CD4-positive, alpha-beta T cell treated with Interleukin-10 for 1 hour (primary cell): ENCODE data around the gene SHC1.

ENCODE experiments used
- DNase-seq: peaks from one replicate; pipeline ENCODE4 v3.0.0-alpha.2; 2020

SHC1 gene

GRCh38 chr1:154954541-154954940, 16.0 kb downstream of the SHC1 start:
- DNase-seq, result no peak

- no peak for DNase-seq
Observed at GRCh38 chr1:154953611-154954038, 16.9 kb downstream of the SHC1 start.

GRCh38 chr1:154952664-154953063, 17.9 kb downstream of the SHC1 start:
- no peak for DNase-seq

DNA sequence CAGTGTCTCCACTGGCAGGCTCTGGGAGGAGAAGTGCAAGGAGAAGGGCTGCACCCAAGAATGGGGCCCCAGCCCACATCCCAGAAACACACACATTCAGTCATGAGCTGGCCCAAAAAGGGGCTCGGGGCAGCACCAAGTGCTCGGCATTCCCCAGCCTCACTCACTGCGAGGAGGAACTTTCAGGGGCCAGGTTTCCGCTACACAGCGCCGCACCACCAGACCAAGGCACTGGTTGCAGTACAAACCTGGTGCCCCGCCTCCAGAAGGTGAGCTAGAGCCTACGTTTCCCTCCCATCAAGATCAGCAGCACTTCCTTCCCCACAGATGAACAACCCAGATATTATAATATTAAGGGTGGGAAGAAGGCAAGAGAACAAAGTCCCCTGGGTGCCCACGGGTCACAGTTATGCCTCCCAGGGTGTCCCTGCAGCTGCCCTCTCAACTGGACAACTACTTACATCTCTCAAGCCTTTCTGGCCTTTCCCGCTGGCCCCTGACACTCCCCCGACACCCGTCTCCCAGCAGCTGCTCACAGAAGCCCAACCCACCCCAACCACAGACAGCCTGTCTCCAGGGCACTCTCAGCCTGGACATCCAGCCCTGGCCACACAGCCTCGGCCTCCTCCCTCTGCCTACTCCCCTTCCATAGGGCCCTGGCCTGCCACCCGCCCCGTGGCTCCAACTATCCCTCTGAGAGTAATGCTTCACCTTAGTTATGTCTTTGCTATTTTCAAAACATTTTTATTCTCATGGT, 18.5 kb downstream of the SHC1 start:
- peak; percentile 82 for DNase-seq

DNA sequence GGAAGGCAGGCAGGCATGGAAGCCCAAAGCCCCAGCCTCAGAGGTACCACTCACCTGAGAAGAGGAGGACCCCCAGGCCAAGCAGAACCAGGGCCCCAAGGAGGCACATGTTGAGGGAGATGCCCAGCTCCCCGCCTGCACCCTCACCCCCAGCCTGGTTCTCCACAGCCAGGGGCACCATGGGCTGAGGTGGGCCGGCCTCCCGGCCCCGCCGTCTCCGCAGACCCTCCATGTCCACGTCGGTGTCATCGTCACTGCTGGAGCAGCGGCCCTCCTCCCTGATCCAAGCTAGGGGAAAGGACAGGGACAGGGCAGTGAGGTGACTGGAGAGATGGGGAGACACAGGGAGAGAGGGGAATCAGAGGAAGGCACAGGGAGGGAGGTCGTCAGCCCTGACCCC, 22.5 kb downstream of the SHC1 start:
- no peak for DNase-seq

DNA sequence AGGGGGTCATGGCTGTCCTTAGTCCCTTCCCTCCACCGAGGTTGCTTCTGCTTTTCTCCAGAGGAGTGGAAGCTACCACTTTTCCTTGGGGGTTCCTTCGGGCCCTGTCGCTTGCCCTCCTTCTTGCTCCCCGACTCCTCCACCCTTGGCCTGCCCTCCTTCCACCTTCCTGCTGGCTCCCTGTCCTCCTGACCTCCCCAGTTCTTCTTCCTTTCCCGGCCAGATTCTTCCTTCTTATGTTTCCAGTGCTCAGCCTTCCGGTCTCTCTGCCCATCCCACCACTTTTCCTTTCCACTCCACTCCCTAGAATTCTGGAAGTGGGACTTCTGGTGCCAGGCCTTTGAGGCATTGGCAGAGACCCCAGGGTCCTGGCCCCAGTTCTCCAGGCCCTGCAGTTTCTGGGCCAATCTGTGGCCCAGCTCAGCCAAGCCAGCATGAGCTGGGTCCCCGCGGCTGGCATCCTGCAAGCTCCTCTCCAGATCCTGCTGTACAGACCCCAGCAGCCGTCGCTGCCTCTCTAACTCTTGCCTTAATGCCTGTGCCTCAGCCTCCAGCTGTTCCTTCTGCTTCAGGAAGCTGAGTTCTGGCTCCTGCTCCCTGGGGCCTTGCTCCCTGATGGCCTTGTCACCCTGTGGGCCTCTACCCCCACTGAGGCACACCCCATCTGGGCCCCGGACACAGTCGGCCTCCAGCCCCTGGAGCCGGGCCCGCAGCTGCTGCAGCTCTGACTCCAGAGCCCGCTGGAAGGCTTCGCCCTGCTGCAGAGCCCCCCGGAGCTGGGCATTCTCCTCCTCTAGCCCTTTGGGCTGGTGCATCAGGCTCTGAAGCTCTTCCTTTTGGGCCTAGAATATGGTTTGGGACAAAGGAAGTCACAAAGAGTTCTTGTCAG, 24.3 kb downstream of the SHC1 start:
- no peak for DNase-seq

DNA sequence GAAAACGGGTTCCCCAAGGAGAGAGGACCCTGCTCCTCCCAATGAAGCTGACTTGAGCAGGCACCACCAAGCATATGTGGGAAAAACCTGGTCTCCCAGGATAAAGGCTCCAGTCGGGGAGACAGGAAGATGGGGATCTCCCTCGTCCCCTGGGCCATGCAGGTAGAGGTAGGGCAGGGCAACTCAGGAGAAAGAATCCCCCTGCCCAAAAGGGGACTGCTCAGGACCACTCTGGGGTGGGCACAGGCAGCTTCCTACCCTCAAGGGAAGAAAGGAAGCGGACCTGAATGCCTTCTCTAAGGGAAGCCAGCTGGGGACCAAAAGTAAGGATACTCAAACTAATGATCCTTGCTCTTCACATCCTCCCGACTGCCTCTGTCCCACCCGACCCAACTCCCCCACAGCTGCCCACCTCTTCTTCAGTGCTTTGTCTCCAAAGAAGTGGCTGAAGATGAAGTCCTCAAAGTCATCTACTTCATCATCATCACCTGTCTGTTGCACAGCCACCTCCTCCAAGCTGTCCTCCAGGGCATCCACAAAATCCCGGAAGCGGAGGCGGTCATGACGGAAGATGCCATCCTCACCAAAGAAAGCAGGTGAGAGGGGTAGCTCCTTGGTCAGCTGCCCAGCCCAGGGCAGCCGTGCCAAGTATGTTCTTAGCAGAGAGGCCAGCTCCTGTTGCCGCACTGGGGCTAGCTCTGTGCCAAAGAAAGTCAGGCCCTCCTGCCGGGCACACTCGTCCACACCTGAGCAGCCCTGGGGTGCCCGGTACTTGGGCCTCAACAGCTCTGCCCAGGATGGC, 25.2 kb downstream of the SHC1 start:
- no peak for DNase-seq

GRCh38 chr1:154944401-154945159, 26.0 kb downstream of the SHC1 start:
- DNase-seq, result no peak

GRCh38 chr1:154943649-154944400, 26.7 kb downstream of the SHC1 start:
- no peak for DNase-seq

DNA sequence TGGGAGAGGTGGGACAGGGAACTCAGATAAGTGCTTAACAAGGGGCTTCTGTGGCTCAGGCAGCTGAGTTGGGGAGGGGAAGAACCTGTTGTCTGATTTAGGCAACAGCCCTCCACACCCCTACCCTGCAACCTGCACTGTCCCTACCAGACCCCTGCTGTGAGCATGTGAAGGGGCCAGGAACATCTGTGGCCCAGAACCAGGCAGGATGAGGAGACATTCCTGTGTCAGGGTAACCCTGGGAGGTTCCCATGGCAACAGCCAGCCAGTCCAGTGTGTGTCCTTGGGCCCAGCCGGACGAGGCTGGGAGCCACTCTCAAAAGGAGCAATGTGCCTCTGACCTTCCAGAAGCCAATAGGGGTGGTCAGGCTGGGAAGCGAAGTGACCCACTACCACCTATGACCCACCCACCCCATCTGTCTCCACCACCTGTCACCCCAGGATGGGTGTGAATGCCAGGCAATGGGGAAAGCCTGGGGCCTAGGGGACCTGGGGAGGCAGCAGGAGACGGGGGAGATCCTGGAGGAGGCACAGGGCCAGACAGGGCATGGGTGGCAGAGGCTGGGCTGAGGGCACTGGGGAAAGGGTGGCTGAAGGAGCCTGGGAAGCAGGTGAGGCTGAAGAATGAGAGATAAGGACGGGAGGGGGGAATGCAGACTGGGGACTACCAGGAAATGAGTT, 29.1 kb downstream of the SHC1 start:
- DNase-seq, result no peak

- DNase-seq, result no peak
Observed at GRCh38 chr1:154940651-154941194, 29.8 kb downstream of the SHC1 start.

- DNase-seq, result no peak
Observed at GRCh38 chr1:154940213-154940560, 30.4 kb downstream of the SHC1 start.

DNA sequence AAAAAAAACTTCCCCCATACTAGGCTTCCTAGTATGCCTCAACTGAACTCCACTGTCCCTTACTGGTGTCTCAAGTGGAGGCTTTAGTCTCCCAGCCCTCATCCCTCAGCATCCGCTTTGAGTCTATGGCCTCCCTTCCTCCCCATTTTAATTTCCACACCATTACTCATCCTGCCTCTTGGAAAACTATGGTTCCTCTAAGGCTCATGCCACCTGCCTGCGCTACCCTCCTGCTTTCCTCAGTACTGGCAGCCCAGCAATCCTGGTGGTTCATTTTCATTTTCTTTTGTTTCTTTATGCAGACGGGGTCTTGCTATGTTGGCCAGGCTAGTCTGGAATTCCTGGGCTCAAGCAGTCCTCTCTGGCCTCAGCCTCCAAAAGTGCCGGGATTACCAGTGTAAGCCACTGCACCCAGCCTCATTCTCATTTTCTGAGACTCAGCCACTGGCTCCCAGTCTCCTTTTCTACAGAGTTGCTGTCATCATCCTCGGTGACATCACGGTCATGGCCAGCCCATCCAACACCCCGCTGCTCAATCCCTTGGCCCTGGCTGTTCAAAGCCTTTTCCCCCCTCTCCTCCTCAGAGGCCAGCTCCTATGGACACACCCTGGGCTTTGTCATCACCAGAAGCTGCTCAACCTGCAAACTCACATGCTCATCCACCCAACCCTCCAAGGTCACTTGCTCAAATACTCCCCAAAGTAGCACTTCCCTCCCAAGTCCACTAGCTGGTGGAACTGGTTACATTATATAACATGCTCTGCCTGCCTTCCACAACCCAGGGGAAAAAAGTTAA, 31.7 kb downstream of the SHC1 start:
- no peak for DNase-seq

DNA sequence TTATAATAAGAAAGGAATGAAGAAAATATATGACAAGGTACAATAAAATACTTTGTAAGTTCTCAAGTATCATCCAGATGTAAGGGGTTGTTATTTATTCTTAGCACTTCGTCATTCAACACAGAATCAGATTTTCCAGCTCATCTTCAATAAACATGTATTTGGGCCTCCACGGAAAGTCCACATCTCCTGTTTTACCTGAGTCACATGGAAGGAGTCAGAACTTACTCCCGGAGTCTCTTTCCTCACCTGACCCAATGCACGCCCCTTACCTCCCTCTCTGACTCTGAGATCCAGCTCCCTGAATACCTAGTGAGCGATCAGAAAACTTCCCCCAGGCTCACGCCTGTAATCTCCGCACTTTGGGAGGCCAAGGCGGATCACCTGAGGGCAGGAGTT, 32.6 kb downstream of the SHC1 start:
- DNase-seq, result no peak

DNA sequence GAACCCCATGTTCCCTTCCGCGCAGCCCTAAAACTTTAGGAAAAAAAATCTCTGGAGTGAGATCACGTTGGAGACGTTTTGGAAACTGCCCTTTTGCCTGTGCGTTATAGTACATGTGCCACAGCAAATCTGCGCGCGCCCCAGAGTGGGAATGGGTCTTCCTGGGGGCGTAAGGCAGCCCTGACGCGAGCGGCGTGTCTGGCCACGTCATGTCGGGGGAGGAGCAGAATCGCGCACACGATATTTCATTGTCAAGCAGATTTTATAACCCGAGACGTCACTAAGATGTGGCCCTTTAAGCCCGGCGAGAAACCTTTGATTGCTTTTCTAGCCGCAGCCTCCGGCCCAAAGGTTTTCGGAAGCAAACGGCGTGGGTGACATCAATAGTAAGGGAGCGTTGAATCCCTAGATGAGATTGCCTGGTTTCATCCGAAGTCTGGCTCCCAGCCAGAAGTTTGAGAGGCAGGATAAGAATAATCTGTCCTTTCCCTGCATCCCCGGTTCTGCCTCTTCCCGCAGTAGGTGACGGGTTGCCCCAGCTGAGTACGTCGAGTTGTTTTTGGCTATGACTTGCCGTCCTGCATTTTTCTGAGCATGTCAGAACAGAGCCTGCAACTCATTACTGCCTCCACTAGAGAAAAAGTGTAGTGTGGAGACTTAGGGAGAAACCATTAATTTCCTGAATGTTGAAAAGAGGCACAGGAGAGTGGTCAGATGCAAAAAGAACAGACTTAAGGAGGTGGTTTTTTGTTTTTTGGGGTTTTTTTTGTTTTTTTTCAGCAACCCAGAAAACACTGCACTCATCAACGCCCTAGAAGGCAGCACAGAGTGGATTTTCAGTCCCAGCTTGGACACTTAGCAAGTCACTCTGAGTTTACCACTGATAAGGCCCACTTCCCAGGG, 33.2 kb downstream of the SHC1 start:
- DNase-seq, result peak; percentile 94

DNA sequence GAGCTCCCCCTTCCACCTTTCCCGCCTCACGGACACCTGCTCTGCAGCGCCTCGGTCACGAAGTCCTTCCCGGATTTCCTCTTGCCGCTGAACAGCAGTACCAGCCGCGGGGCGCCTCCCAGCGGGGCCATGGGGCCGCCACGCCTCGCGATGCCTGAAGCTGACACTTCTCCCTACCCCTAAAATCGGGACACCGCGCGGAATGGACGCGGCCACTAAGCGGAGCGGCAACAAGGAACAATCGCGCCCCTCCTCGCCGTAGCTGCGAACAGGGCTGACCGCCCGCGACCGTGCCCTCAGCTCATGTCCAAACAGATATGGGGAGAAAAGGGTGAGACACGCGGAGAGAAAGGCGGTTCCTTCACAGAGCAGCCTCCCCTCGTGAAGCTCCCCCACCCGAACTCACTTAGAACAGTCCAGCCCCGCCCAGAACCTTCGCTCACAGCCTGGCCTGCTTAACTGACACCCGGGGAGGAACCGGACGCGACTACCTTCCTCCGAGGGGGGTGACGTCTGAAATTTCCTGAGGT, 33.9 kb downstream of the SHC1 start, which contains the start of gene PMVK:
PMVK (minus strand) TSS at position 165 of the 530 bp plus-strand sequence; CDS start at position 131, 34 bp downstream.
- peak; percentile 97 for DNase-seq

DNA sequence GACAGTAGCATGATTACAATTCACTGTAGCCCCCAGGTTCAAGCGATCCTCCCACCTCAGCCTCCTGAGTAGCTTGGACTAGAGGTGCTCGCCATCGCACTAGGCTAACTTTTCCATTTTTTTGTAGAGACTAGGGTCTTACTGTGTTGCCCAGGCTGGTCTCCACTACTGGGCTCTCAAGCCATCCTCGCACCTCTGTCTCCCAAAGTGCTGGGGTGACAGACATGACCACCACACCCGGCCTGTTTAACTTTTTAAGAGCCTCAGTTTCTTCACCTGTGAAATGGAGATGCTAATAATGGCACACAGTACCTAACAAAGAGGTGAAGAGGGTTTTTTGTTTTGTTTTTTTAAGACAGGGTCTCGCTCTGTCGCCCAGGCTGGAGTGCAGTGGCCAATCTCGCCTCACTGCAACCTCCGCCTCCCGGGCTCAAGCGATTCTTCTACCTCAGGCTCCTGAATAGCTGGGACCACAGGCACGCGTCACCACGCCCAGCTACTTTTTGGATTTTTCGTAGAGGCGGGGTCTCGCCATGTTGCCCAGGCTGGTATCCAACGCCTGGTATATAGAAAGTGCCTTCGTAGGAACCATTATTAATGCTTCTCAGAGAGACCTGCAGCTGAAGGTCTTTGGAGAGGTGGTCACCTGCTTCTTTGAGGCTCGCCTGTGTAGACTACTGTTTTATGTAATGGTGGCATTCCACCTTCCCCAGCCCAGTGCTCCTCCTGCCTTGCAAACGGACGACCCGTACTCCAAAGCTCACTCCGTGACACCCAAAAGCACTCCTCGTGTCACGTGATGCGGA, 34.6 kb downstream of the SHC1 start:
- DNase-seq, result no peak
